ENCODE measurements around the gene APLP2.

GRCh38 chr11:130099356-130099755 lies 29.7 kb downstream of the APLP2 start:
- TF ChIP-seq POLR2AphosphoS5 (IDR thresholded peaks at IDR 0.05; ENCODE audit: borderline replicate concordance, low read depth, low read length) (no peak), EZH2 (IDR thresholded peaks at IDR 0.05) (no peak), FOXP2 (optimal IDR thresholded peaks at IDR 0.05; ENCODE audit: control extremely low read depth, extremely low read length, insufficient read depth) (no peak)

Data from SK-N-MC (cell line).